ENCODE results near the gene TRANK1. TPM values are rescaled to one million over a fixed set of nuclear protein-coding genes. Genes with fewer than 3 reads are reported as not detected.

Gene TRANK1
- total RNA-seq, 1 donor from 2014 or later, result 12.6 TPM

DNA sequence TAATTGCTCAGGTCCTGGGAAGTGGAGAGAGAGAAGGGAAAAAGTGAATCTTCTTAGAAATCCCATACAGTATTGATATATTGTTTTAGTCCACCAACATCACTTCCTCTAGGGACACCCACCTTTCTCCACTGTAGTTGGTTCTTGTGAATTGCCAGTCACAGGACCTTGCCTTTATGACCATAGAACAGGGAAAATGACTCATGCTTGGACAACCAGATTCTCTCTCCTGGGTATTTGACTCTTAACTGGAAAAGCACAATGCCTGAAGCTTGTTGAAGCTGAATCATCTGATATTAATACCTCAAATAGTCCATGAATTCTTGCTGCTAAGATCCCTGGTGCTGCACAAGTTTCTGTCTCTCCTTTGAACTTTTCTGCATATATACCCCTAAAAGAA lies 148.0 kb downstream of the TRANK1 start:
- DNase-seq, result no peak

DNA sequence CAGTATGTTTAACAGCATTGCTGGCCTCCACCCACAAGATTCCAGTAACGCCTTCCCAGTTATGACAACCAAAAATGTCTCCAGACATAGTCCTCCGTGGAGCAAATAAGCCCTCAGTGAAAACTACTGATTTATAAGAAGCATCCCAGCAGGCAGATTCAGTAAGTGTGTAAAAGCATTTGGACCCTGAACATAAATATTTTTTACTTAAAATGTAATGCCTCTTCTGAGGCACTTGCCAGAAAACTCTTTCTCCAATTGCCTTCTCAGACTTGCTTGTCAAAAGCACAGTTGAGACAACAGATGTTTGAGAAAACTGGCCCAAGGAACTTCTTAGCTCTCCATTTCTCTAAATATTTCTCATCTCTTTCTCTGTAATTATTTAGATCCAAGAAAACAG lies 148.7 kb downstream of the TRANK1 start:
- DNase-seq, result no peak

DNA sequence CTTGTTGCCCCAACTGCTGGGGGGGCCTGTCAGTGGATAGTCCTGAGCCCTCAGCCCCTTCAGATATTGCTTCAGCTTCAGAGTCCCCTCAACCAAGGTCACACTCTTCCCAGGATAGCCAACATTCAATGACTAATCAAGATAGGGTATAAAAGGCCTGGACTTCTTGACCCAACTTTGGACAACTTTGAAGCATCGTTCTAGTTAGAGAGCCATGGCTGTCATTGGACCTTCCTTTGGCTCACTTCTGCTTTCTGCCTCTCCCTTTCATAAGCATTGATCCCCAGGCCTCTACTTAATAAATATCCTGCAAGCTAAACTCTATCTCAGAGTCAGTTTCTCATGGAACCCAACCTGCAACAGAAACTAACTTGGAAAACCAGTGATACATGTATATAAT lies 149.2 kb downstream of the TRANK1 start:
- DNase-seq, result no peak

DNA sequence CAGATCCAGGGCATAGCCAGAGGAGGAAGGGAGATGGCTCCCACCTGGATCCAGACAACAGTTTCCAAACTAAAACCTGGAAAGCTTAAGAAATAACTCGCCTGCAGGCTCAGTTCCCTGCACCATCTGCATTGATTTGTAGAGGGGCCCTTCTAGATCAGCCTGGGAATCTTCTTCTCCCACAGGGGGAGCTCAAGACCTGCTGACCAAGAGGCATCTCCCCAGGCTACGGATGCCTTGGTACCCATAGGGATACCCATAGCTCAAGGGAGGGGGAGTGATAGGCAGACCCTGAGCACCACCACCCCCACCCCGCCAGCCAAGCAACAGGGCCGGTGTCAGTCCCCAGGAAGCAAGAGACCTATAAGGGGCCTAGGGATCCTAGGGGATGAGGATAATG lies 152.5 kb downstream of the TRANK1 start:
- DNase-seq, result no peak

DNA sequence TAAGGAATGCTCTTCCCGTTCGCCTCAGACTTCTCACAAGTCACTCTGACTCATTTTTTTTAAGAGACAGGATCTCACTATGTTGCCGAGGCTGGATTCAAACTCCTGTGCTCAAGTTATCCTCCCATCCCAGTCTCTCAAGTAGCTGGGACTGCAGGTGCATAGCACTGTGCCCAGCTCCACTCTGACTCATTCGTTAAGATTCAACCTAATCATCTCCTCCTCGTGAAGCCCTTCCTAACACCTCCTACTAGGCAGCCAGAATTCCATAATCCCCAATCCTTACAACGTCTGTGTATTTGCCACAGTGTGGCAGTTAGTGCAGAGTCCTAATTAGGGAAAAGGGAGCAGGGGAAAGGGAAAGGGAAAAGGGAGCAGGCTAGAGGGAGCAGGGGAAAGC lies 154.1 kb downstream of the TRANK1 start:
- DNase-seq, result no peak

DNA sequence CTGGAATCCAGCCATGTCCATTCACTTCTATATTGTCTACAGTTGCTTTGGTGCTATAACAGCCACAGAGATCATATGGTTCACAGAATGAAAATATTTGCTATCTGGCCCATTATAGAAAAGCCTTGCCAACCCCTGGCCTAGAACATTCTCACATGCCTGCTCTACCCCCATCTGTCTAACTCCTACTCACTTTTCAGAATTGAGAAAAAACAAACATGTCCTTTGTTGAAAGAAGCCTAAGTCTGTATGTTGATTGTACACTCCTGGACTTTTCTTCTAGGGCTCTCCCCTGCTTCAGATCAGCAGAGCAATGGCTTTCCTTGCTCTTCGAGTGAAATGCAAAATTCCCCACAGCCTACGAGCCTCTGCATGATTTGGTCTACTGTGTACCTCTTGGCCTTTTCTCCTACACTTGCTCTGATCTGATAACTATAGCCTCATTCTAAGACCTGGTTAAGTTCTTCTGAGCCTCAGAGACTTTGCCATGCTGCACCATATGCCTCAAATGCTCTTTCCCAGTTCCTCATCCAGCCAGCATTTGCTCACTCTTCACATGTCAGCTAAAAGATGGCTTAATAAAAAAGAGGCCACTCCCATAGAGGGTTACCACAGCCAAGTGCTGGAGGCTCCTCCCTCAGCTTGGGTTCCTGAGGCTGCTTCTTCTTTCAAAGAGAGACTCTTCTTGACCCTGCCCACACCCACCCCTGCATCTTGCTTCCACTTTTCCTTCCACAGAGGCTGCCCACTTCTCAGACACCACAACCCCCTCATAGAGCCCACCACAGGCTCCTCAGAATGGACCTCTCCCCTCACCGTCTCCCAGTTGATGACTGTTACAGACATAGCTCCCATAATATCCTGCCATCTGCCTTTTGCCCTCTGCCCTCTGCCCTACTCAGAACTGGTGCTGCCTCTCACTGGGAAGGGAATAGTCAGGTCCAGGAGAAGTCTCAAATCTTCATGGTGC lies 157.6 kb downstream of the TRANK1 start:
- no peak for DNase-seq

DNA sequence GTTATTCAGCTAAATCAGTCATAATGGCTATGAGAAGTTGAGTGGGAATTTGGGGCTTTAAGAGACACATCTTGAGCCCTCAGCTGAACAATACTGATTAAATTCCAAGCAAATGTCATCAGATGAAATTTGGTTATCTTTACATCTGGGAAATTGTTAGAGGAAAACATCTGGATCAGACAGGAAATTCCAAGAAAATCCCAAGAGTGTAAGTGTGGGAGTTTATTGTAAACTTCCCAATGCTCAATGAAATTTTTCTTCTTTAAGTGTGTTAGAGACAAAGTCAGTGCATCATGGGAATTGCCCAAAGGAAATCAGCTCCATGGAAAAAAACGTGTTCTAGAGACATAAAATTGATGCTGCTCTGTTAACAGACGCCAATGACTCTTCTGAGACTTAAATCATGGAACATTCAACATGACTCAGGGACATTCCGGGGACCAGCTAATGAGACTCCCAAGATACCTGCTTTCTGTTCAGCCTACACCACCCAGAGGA lies 160.7 kb downstream of the TRANK1 start:
- DNase-seq, result no peak

DNA sequence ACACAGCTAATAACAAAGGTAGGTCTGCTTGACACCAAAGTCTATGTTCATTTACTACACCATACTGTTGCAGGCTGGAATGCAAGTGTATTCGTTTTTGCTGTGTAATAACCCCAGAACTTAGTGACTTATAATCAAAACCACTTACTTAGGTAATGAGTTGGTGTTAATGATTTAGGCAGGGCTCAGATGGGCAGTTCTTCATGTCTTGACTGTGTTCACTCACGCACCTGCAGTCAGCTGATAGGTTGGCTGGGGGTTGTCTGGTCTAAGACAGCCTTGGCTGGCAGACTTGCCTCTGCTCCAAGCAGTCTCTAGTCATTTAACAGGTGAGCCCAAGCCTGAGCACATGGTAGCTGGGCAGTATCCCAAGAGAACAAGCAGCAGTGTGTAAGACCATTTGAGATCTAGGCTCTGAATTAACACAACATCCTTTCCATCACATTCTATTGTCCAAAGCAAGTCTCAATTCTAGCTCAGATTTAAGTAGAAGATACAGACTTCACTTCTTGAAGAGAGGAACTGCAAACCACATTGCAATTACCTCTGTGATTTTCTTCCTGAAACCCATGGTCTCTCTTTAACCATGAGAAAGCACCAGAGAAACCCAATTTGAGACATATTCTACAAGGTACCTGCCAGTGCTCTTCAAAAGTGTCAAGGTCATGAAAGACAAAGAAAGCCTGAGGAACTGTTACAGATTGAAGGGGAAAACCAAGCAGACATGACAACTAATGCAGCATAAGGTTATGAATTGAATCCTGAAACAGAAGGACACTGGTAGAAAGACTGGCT lies 167.2 kb downstream of the TRANK1 start:
- DNase-seq, result no peak

Small RNA genes lying within 50 kb of the gene (small RNA-seq; reads per million reads assigned to genes)
- gene RNU6ATAC4P, result not detected

Other genes starting within 250 kb of the TRANK1 start
- 11.2 TPM for gene DCLK3, start 180.5 kb downstream of the TRANK1 start, total RNA-seq
- gene EPM2AIP1, start 48.1 kb upstream of the TRANK1 start, total RNA-seq, result 61.0 TPM
- gene MLH1, start 48.5 kb upstream of the TRANK1 start, total RNA-seq, result 44.5 TPM
- 54.6 TPM for gene LRRFIP2, start 229.5 kb upstream of the TRANK1 start, total RNA-seq

Data from occipital lobe (tissue), 3 donors.